ENCODE measurements around the gene ZNF774.
A peak's percentile ranks its signal among the peaks of the same experiment; 100 is the strongest.
"Not testable (repeated sequence)": the region's sequence is repeated elsewhere in the genome, so short reads cannot be mapped to it uniquely, and the experiment has no call there.

ZNF774 gene

DNA sequence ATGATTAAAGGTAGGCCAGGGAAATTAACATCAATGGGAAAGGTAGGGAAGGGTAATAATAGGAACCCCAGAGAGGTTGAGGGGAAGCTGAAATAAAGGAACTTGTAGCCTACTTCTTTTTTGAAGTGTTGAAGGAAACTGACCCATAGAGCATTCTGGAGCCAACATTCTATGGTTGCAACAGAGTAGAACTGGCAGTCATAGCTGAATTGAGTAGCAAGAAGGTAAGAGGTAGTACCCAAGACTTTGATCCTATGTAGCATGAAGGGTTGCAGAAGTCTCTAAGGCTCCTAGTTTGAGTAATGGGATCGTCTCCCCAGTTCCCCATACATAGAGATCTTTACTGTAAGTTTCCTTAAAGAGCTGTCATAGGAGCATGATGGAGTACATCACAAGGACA, 7.4 kb upstream of the ZNF774 start:
- no peak for DNase-seq (ENCODE audit: insufficient read length, low spot score)
- FAIRE-seq: no peak

DNA sequence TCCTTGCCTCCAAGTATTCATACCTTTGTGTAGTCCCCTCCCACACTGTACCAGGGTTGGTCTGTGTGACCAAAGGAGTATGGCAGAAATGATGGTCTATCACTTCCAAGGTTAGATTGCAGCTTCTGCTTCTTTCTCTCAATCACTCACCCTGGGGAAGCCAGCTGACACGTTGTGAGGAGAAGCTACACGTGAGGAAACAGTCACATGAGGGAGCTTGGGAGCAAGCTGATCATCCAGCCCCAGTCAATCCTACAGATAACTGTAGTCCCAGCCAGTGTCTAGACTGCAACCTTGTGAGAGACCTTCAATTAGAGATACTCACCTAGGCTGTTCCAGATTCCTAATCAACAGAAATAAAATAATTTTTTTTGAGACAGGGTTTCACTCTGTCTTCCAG, 6.2 kb upstream of the ZNF774 start:
- FAIRE-seq: no peak
- DNase-seq (ENCODE audit: insufficient read length, low spot score): no peak

DNA sequence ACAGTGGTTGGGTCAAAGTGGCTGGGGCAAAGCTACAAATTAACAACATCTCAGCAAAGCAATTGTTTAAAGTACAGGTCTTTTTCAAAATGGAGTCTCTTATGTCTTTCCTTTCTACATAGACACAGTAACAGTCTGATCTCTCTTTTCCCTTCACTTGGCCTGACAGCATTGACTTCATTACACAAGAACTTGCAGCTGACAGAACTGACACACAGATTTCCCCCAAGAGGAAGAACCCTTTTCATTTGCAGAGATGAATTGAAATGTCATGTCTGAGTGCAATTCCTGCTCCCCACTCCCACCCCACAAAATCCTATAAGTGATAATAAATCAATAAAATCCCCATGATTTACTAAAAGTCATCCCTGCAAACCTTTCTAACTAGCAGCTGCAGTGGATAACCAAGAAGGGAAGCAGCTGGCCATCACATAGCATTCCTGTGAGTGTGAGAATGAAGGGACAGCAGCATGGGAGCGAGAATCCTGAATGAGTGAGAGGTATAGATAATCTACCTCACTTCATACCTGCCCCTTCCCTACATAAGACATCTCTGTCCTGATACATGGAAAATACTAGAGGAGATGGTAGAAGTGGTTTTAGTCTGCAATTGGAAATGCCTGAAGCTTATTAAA, 4.5 kb upstream of the ZNF774 start:
- not testable (repeated sequence) for FAIRE-seq; DNase-seq (ENCODE audit: insufficient read length, low spot score)

DNA sequence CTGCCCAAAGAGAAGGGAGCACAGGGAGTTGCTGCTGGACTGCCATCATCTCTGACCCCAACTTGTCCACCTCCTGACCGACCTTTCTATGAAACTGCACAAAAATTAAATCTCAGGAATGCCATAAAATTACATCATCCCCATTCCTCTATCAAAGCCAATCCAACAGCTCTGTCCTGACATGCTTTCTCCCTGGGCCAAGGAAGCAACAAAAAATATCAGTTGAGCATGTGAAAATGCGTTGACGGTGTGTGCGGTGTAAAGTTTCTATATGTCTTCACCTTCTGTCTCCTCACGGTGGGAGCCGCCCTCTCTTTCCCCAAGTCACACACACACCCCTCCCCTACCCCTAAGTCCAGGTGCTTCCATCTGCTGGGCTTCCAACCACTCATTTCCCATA, 3.6 kb upstream of the ZNF774 start:
- DNase-seq (ENCODE audit: insufficient read length, low spot score) (no peak), FAIRE-seq (no peak)

DNA sequence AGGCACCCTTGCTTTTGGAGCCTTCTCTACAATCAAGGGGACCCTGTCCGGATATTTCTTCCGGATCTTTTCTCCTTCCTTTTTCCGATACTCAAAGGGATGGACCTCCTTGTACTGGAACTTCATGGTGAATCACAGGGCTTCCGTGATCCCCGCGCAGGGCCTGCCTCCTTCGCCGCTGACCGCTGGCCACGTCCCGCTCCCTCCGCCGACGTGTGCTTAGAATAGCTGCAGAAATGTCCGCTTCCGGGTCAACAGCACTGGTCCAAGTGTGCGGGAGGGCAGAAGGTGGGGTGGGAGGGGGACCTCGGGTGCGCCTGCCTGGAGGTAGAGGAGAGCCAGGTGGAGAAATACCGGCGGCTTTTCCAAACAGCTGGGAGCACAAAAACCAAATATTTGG, 3.0 kb upstream of the ZNF774 start:
- no peak for FAIRE-seq

DNA sequence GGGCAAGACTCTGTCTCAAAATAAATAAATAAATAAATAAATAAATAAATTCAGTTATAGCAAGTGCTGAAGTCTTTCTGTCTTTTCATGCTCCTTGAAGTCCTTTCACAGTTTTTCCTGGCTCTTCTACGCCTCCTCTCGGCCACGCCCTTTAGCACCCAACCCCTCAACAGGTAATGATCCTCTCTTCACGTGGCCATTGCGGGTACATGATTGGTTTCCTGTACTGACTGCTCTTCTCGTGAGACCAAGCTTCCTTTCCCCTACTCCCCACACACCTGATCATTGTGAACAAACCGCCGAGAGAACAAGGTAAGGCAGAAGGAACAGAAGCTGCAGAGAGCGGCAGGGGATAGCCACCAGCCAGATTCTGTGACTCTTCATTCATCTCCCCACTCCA, 2.3 kb upstream of the ZNF774 start:
- FAIRE-seq (no peak), DNase-seq (ENCODE audit: insufficient read length, low spot score) (no peak)

More for the DNA sequence above, 3.0 kb upstream of the ZNF774 start:
- DNase-seq (ENCODE audit: insufficient read length, low spot score): no peak

DNA sequence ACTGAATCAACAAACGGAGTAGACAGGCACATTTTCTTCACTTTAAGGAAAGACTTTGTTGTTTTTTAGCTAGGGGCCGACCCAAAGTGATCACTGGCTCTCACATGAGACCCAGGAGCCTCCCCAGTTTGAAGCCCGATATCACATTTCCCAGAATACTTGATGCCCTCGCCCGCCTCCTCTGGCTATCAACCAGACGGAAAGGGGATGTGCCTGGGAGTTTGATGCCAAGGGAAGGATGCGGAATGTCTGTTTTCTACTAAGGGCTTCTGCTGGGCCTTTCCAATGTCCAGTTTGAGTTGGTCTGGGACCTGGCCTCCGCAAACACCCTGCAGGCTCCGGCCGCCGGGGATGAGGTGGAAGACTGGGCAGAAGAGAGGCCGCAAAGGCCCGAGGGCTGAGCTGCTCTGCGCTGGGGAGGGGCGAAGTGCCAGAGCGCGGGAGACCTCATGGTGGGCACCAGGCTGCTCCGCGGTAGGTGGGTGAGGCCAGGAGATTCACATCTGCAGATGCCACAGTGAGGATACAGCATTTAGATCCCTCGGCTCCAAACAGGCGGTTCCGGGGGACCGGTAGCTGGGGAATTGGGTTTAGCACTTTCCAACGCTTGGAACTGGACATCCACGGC, 491 bp upstream of the ZNF774 start:
- DNase-seq (ENCODE audit: insufficient read length, low spot score): no peak
- no peak for FAIRE-seq

DNA sequence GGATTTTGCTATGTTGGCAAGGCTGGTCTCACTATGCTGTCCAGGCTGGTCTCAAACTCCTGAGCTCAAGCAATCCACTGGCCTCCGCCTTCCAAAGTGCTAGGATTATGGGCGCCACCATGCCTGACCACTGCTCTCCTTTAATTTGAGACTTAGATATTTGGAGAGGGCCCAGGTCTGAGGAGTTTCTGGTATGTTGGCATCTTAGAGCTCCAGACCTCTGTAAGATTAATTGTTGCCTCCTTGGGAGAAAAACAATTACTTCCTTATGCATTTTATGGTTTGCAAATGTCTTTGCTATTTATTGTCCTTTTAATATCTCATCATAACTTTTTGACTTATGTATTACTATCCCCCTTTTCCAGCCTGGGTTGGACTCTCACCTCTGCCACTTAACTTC, 2.9 kb downstream of the ZNF774 start:
- no peak for FAIRE-seq
- no peak for DNase-seq (ENCODE audit: insufficient read length, low spot score)

DNA sequence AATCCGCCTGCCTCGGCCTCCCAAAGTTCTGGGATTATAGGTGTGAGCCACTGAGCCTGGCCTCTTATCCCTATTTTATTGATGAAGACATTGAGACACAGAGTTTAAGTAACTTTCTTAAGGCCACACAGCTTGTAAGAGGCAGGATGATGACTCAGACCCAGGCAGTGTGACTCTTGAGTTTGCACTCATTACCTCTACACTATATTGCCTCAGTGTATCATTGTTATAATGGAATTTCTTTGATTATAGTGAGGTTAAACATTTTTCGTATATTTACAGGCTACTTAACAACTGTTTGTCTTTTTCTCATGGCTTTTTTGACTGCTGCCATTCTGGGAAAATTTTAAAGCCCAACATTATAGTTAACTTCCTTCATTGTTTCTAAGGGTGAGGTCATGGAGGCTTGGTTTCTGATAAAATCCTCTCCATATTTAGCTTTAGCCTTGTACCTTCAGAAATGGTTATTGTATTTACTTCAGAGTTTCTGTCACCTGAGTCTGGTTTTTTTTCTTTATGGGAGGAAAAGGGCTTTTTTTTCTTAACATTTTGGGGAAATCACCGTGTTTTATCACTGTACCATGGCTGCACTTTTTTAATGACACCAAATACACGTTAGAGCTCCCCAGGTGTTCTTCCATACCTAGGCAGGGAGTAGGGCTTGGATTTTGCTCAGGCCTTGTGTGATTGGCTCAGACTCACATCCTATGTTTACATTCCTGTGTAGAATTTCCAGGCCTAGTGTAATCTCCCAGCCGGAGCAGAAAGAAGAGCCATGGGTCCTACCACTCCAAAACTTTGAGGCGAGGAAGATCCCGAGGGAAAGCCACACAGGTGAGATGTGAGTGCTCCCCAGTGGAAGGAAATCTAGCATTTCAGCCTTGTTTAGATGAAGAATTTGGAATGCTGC, 6.3 kb downstream of the ZNF774 start:
- DNase-seq (ENCODE audit: insufficient read length, low spot score) (no peak), FAIRE-seq (no peak)

DNA sequence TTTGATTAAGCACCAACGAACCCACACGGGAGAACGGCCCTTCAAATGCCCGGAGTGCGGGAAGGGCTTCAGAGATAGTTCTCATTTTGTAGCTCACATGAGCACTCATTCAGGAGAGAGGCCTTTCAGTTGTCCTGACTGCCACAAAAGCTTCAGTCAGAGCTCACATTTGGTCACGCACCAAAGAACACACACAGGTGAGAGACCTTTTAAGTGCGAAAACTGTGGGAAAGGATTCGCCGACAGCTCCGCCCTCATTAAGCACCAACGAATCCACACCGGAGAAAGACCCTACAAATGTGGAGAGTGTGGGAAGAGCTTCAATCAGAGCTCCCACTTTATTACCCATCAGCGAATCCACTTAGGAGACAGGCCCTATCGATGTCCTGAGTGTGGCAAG, 8.7 kb downstream of the ZNF774 start:
- no peak for DNase-seq (ENCODE audit: insufficient read length, low spot score)
- FAIRE-seq: no peak

DNA sequence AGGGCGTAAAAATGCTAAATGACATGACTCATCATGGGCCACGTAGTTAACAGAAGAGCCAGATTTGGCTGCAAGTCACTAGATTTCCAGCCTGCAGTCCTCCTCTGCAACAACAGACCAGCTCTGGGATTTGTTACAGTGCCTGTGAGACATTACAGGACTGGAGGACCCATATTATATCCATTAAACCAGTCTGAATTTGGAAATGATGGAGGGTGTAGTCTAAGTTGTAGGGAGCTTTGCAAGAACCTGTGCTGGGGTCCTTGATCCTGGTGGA, 10.8 kb downstream of the ZNF774 start:
- FAIRE-seq: no peak
- DNase-seq (ENCODE audit: insufficient read length, low spot score): no peak

DNA sequence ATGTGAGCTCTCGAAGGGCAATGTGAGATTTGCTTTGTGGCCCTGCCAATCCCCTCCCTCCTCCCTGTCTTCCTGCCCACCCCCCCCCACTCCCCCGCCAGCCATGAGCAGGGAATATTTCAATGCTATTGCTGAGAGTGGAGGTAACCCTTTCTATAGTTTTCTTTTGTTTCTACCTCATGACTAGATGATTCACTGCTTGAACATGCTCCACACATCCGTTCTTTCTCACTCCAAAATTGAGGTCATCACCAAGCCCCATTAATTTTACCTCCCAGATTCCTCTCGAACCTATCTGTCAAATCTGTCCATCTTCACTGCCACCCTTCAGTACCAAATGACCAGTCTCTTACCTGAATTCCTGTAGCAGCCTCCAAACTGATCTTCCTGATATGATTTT, 12.2 kb downstream of the ZNF774 start:
- FAIRE-seq (no peak), DNase-seq (ENCODE audit: insufficient read length, low spot score) (peak; percentile 63)

DNA sequence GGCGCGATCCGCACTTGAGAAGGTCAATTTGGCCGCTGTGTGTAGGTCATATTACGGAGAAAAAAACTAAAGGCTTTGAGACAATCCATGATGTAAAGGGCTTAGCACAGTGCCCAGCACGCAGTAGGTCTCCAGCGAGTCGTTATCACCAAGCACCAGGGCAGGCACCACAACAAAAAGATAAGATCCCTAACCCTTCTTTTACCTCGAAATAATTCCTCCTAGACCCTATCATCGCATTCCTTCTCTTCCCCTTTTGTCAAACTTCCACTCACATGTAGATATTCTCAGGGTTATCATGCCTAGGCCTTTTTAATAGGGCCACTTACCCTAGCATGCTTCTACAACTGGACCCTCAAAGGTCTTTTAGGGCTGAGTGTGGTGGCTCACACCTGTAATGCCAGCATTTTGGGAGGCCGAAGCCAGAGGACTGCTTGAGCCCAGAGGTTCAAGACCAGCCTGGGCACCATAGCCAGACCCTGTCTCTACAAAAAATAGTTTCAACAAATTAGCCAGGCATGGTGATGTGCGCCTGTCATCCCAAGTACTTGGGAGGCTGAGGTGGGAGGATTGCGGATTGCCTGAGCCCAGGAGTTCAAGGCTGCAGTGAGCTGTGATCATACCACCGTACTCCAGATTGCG, 13.5 kb downstream of the ZNF774 start:
- FAIRE-seq (no peak), DNase-seq (ENCODE audit: insufficient read length, low spot score) (no peak)

DNA sequence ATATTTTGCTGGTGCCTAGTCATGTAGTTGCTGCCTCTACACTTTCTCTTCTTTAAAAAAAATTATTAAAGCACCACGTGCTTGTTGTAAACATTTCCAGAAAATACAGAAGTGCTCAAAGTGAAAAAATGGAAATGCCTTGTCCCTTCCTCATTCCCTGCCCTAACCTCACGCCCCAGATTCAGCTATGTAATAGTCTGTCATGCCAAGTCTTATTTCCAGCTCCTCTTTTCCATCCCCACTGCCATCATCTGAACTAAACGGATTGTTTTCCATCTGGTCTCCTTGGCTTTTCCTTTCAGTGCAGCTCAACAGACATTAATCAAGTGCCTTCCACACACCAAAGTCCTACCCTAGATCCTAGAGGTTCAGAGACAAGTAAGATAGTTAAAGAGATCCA, 15.5 kb downstream of the ZNF774 start:
- no peak for FAIRE-seq
- DNase-seq (ENCODE audit: insufficient read length, low spot score): no peak

DNA sequence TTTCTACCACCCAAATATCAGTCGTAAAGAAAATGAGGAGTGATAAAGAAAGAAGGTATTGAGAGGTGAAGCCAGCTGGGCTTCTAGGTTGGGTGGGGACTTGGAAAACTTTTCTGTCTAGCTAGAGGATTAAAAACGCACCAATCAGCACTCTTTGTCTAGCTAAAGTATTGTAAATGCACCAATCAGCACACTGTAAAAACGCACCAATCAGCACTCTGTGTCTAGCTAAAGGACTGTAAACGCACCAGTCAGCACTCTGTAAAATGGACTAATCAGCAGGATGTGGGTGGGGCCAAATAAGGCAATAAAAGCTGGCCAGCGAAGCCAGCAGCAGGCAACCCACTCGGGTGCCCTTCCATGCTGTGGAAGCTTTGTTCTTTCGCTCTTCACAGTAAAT, 23.0 kb downstream of the ZNF774 start:
- no peak for FAIRE-seq
- DNase-seq (ENCODE audit: insufficient read length, low spot score): no peak

DNA sequence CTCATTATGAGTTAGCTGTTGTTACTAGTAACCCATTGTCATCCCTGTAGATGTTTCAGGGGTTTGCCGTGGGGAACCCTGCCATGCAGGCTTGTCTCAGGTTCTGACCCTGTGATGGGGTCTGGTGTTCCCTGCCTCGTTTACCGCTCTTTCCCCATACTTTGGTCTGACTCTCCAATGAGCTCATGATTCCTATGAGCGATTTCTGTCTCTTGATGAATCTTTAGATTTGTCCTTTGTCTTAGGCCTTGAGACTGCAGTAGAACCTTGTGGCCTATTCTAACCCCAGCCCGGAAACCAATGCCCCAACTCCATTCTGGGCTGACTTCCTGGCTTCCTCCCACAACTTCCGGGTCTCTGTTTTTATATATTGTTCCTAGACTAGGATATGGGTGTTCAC, 24.7 kb downstream of the ZNF774 start:
- FAIRE-seq (no peak), DNase-seq (ENCODE audit: insufficient read length, low spot score) (no peak)

DNA sequence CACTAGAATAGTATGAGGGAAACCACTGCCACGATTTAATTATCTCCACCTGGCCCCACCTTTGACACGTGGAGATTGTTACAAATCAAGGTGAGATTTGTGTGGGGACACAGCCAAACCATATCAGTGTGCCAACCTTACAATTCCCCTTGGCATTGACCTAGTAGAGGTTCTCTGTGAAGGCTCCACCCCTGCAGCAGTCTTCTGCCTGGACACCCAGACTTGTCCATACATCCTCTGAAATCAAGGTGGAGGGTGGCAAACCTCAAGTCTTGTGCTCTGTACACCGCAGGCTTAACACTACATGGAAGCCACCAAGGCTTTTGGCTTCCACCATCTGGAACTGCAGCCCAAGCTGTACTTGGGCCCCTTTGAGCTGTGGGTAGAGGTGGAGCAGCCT, 27.2 kb downstream of the ZNF774 start:
- no peak for FAIRE-seq
- no peak for DNase-seq (ENCODE audit: insufficient read length, low spot score)

DNA sequence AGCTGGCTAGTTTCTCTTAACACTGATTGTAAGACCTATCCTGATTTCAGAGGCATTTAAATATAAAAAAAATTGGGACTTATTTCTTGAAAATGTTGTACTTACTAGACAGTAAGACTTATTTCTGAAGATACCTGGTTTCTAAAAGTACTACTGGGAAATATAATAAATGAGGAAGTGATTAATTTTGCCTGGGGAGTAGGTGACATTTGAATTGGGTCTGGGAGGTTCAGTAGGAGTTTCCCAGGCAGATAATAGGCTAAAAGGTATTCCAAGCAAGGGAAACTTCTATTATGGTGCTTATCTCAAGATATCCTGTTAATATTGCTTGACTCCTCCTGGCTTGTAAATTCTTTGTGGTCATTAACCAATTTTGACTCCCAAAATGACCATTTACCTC, 29.4 kb downstream of the ZNF774 start:
- no peak for DNase-seq (ENCODE audit: insufficient read length, low spot score)
- no peak for FAIRE-seq

DNA sequence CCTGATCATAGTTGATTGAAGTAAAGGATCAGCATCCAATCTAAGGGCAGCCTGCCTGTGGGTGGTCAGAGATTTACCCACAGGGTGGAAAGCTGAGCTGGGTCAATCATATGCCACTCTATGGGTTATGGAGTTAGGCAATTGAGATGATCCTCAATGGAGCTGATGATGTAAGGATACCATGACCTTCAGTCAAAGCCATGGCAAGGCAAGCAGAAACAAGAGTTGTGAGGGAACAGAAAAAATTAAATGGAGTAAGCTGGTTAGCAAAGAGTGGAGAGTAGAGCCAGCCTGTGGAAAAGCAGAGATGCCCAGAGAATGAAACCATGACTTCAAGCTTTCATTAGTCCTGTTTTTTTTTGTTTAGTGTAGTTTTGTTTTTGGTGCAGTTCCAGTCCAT, 30.2 kb downstream of the ZNF774 start:
- no peak for FAIRE-seq
- no peak for DNase-seq (ENCODE audit: insufficient read length, low spot score)

DNA sequence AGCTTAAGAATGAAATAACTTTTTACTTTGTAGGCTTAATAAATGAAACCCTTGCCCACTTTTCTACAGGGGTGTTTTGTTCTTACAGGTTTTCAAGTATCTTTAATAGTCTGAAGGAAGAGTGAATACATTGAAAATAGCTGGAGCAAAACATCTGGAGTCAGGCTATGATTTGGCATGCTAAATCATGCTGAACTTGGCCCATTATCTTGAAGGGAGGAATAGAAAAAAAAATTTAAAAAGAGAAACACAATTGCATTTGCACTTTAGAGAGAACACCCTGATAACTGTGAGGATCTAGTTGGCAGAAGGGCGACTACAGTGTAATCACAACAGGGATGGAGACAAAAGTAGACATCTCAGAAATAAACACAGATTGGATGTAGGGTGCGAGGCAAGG, 34.1 kb downstream of the ZNF774 start:
- no peak for DNase-seq (ENCODE audit: insufficient read length, low spot score)
- no peak for FAIRE-seq

All from HTR-8/SVneo (cell line).